ENCODE measurements around the gene SPATA32.

- no peak for TF ChIP-seq CTCF (IDR thresholded peaks at IDR 0.05)
- no peak for TF ChIP-seq POLR2A (IDR thresholded peaks at IDR 0.05)
Measured at GRCh38 chr17:45225051-45225700, 36.7 kb downstream of the SPATA32 start.
